Measurements from ENCODE around the gene MPP3.

MPP3 gene

GRCh38 chr17:43791589-43791988 lies 41.4 kb downstream of the MPP3 start:
- ChIA-PET CTCF (interaction anchor here (0.6 to 1.0 kb wide), 2 partner anchors 86 to 540 kb away, joined by 3 read pairs; no protein-coding TSS in a partner anchor), POLR2A (no interaction called here)
- TF ChIP-seq CTCF (IDR thresholded peaks at IDR 0.05; ENCODE audit: insufficient read depth, low read length, missing control alignments), result no peak
- no peak overlapping the region for H3K4me3 ChIP-seq (ENCODE audit: low read depth, low read length)
- no peak for DNase-seq (ENCODE audit: low read depth, low spot score)

- CTCF ChIA-PET, result interaction anchor here (1.0 to 2.9 kb wide), 6 partner anchors 9 to 87 kb away, joined by 3 to 15 read pairs (median 4); partner anchors contain the start of gene CD300LG
- POLR2A ChIA-PET, result no interaction called here
- H3K4me3 ChIP-seq (ENCODE audit: low read depth, low read length), result no peak overlapping the region
- no peak for DNase-seq (ENCODE audit: low read depth, low spot score)
- TF ChIP-seq CTCF (IDR thresholded peaks at IDR 0.05; ENCODE audit: insufficient read depth, low read length, missing control alignments), result peak; percentile 40
Measured at GRCh38 chr17:43790311-43790940, 42.5 kb downstream of the MPP3 start.

GRCh38 chr17:43789482-43789881 lies 43.5 kb downstream of the MPP3 start:
- no peak overlapping the region for H3K4me3 ChIP-seq (ENCODE audit: low read depth, low read length)
- ChIA-PET POLR2A (interaction anchor here (0.5 kb wide), 1 partner anchor 10 kb away, joined by 3 read pairs; the partner anchor contains the start of gene DUSP3), CTCF (interaction anchor here (1.0 to 2.9 kb wide), 6 partner anchors 10 to 88 kb away, joined by 3 to 15 read pairs (median 4); partner anchors contain the start of gene CD300LG)
- DNase-seq (ENCODE audit: low read depth, low spot score), result no peak
- no peak for TF ChIP-seq CTCF (IDR thresholded peaks at IDR 0.05; ENCODE audit: insufficient read depth, low read length, missing control alignments)

- TF ChIP-seq CTCF (IDR thresholded peaks at IDR 0.05; ENCODE audit: insufficient read depth, low read length, missing control alignments), result no peak
- ChIA-PET POLR2A (no interaction called here), CTCF (interaction anchor here (1.1 to 2.9 kb wide), 3 partner anchors 16 to 58 kb away, joined by 3 to 15 read pairs (median 5); partner anchors contain the start of gene CD300LG)
- no peak for DNase-seq (ENCODE audit: low read depth, low spot score)
- H3K4me3 ChIP-seq (ENCODE audit: low read depth, low read length), result no peak overlapping the region
Measured at GRCh38 chr17:43788540-43788939, 44.4 kb downstream of the MPP3 start.

- TF ChIP-seq CTCF (IDR thresholded peaks at IDR 0.05; ENCODE audit: insufficient read depth, low read length, missing control alignments), result no peak
- DNase-seq (ENCODE audit: low read depth, low spot score), result no peak
- POLR2A ChIA-PET, result no interaction called here
- CTCF ChIA-PET, result interaction anchor here (1.0 to 1.1 kb wide), 2 partner anchors 16 to 22 kb away, joined by 3 to 4 read pairs; no protein-coding TSS in a partner anchor
- no peak overlapping the region for H3K4me3 ChIP-seq (ENCODE audit: low read depth, low read length)
Measured at GRCh38 chr17:43787728-43788127, 45.2 kb downstream of the MPP3 start.

- TF ChIP-seq CTCF (IDR thresholded peaks at IDR 0.05; ENCODE audit: insufficient read depth, low read length, missing control alignments), result no peak
- POLR2A ChIA-PET, result no interaction called here
- CTCF ChIA-PET, result interaction anchor here (0.9 to 1.5 kb wide), 3 partner anchors 15 to 62 kb away, joined by 3 to 6 read pairs (median 4); partner anchors contain the start of gene CD300LG
- no peak overlapping the region for H3K4me3 ChIP-seq (ENCODE audit: low read depth, low read length)
- peak; percentile 55 for DNase-seq (ENCODE audit: low read depth, low spot score)
Measured at GRCh38 chr17:43784628-43785101, 48.3 kb downstream of the MPP3 start.

Data from AG04449 (cell line).